ENCODE results near the gene BDH2. TPM values are rescaled to one million over a fixed set of nuclear protein-coding genes. Genes with fewer than 3 reads are reported as not detected.

Gene BDH2
- total and polyA plus RNA-seq, 2 donors (not counting 3 experiments of a cell fraction or from before 2014, with no cell fraction given) = 29.4 to 40.9 TPM

- CTCF ChIA-PET = interaction anchor here (1.5 to 2.1 kb wide), 3 partner anchors 10 to 459 kb away, joined by 4 to 7 read pairs (median 4); no protein-coding TSS in a partner anchor
- intact Hi-C loops (cut with micrococcal nuclease) = no loop called here
Observed at GRCh38 chr4:103079621-103080020, 20.0 kb downstream of the BDH2 start.

More at GRCh38 chr4:103079621-103080020, 20.0 kb downstream of the BDH2 start:
- peaks cover 0 to 3% of the 10 kb centered on the region in 2 experiments for H3K36me3 ChIP-seq (ENCODE audit: control insufficient read depth in 2 of 2, extremely low read depth in 1 of 2, insufficient read depth in 2 of 2, low read length in 2 of 2)
- peaks cover 8% of the 10 kb centered on the region for H3K4me1 ChIP-seq (ENCODE audit: control insufficient read depth, extremely low read depth, insufficient read depth, low read length)
- H3K27ac ChIP-seq (ENCODE audit: insufficient read depth, low read depth, low read length) = no peak overlapping the region
- DNase-seq (ENCODE audit: low read depth, low spot score) (no peak), FAIRE-seq (no peak)
- H3K4me2 ChIP-seq (ENCODE audit: insufficient read depth, low read length) = no peak overlapping the region
- no peak overlapping the region for H3K9ac ChIP-seq (replicated peaks; ENCODE audit: extremely low read depth, insufficient read depth, low read length)
- POLR2A ChIA-PET = no interaction called here
- BruUV-seq (replicated peaks) = no TSS peak
- no peaks in the 10 kb centered on the region for H3K9me3 ChIP-seq (replicated peaks; ENCODE audit: control insufficient read depth, insufficient read depth, low read length)
- no peak overlapping the region for H2AFZ ChIP-seq (ENCODE audit: low read depth, low read length)
- no peak for TF ChIP-seq POLR2A (IDR thresholded peaks at IDR 0.05; ENCODE audit: low read depth, low read length)
- TF ChIP-seq GATA2 (IDR thresholded peaks at IDR 0.05; ENCODE audit: insufficient read depth, insufficient read length, low read depth, low read length) = no peak
- TF ChIP-seq, protein P1, sequence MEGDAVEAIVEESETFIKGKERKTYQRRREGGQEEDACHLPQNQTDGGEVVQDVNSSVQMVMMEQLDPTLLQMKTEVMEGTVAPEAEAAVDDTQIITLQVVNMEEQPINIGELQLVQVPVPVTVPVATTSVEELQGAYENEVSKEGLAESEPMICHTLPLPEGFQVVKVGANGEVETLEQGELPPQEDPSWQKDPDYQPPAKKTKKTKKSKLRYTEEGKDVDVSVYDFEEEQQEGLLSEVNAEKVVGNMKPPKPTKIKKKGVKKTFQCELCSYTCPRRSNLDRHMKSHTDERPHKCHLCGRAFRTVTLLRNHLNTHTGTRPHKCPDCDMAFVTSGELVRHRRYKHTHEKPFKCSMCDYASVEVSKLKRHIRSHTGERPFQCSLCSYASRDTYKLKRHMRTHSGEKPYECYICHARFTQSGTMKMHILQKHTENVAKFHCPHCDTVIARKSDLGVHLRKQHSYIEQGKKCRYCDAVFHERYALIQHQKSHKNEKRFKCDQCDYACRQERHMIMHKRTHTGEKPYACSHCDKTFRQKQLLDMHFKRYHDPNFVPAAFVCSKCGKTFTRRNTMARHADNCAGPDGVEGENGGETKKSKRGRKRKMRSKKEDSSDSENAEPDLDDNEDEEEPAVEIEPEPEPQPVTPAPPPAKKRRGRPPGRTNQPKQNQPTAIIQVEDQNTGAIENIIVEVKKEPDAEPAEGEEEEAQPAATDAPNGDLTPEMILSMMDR (IDR thresholded peaks at IDR 0.05; ENCODE audit: extremely low read depth in 1 of 2, insufficient read depth in 1 of 2, low read depth in 1 of 2, low read length in 2 of 2) = no peak
- no peak for TF ChIP-seq JUN (IDR thresholded peaks at IDR 0.05; ENCODE audit: borderline replicate concordance, insufficient read depth, insufficient read length, low read depth)
- TF ChIP-seq MAX (IDR thresholded peaks at IDR 0.05; ENCODE audit: insufficient read depth, insufficient read length) = no peak
- TF ChIP-seq MYC (IDR thresholded peaks at IDR 0.05; ENCODE audit: low read depth, low read length) = no peak
- TF ChIP-seq POLR2AphosphoS5 (IDR thresholded peaks at IDR 0.05; ENCODE audit: insufficient read depth, low read depth, low read length) = no peak
- no peak for TF ChIP-seq FOS (IDR thresholded peaks at IDR 0.05; ENCODE audit: borderline replicate concordance, insufficient read depth, low read length)
- TF ChIP-seq EZH2 (IDR thresholded peaks at IDR 0.05; ENCODE audit: borderline replicate concordance, low read depth, low read length, severe bottlenecking) = no peak
- H3K27me3 ChIP-seq (ENCODE audit: control insufficient read depth in 2 of 2, insufficient read depth in 2 of 2, low read length in 2 of 2) = no peaks in the 10 kb centered on the region
- no peak overlapping the region for H3K4me3 ChIP-seq (replicated peaks in 1 of 3; ENCODE audit: insufficient read depth in 1 of 3, low read depth in 1 of 3, low read length in 3 of 3)
- dilution Hi-C loops (cut with MboI; ENCODE audit: extremely low pct_ligation_motif_present, low sequenced_read_pairs) = no loop called here
- no peaks in the 10 kb centered on the region for H4K20me1 ChIP-seq (replicated peaks; ENCODE audit: control insufficient read depth, extremely low read depth, insufficient read depth, low read length)
- peaks cover 16% of the 10 kb centered on the region for H3K79me2 ChIP-seq (ENCODE audit: control insufficient read depth, insufficient read depth, low read length)
- no peaks in the 10 kb centered on the region for H3K9me1 ChIP-seq (replicated peaks; ENCODE audit: control insufficient read depth, extremely low read depth, insufficient read depth, low read length)
